Hepatocyte (in vitro differentiated cells): ENCODE results near the gene TMEM123.

Experiments used
- CTCF ChIP-seq: fragments of 200-600 bp; sonication (generic); IDR thresholded peaks from 2 replicates; pipeline ENCODE4 v1.5.1; 2016; ENCODE audit warnings: antibody characterized with exemption, mild to moderate bottlenecking; ENCODE audit not compliant: poor library complexity
- EZH2 ChIP-seq: fragments of 200-600 bp; sonication (generic); IDR thresholded peaks from 2 replicates; pipeline ENCODE4 v1.6.1; 2016; ENCODE audit warnings: antibody characterized with exemption, mild to moderate bottlenecking, borderline replicate concordance
- EZH2phosphoT487 ChIP-seq: fragments of 200-600 bp; sonication (generic); IDR thresholded peaks from one replicate; pipeline ENCODE4 v1.6.1; 2018; ENCODE audit warnings: antibody characterized with exemption, mild to moderate bottlenecking, low read depth, moderate library complexity; ENCODE audit not compliant: unreplicated experiment, severe bottlenecking

GRCh38 chr11:102421261-102421660, 31.3 kb downstream of the TMEM123 start:
- TF ChIP-seq CTCF, result no peak
- TF ChIP-seq EZH2phosphoT487, result no peak
- no peak for TF ChIP-seq EZH2
